Measurements from ENCODE around the gene SLC7A11. TPM values are rescaled to one million over a fixed set of nuclear protein-coding genes. Genes with fewer than 3 reads are reported as not detected.

Gene SLC7A11
- total and polyA plus RNA-seq, 2 donors (not counting 1 experiment from before 2014, with no cell fraction given): 9.6 to 74.8 TPM

GRCh38 chr4:138266948-138267347, 24.8 kb upstream of the SLC7A11 start:
- Histone ChIP-seq H3K9me3 (ENCODE audit: control insufficient read depth, insufficient read depth, low read depth, low read length) (no peaks in the 10 kb centered on the region), H3K4me3 (replicated peaks in 1 of 4; ENCODE audit: control extremely low read depth in 1 of 4, insufficient read depth in 1 of 4, low read depth in 3 of 4, low read length in 4 of 4) (no peak overlapping the region), H3K79me2 (ENCODE audit: control insufficient read depth, insufficient read depth, low read length) (no peaks in the 10 kb centered on the region), H3K36me3 (ENCODE audit: control insufficient read depth, insufficient read depth, low read length) (no peaks in the 10 kb centered on the region), H3K4me1 (ENCODE audit: control insufficient read depth, extremely low read depth, insufficient read depth, low read length) (no peaks in the 10 kb centered on the region), H3K27me3 (ENCODE audit: control insufficient read depth, insufficient read depth, low read length) (no peaks in the 10 kb centered on the region), H4K20me1 (ENCODE audit: control insufficient read depth, extremely low read depth, insufficient read depth, low read length) (no peaks in the 10 kb centered on the region), H3K4me2 (ENCODE audit: extremely low read depth, insufficient read depth, low read length) (no peak overlapping the region), H2AFZ (ENCODE audit: low read length) (no peak overlapping the region), H3K27ac (ENCODE audit: insufficient read depth, low read length) (no peak overlapping the region), H3K9ac (ENCODE audit: insufficient read depth, low read length) (no peak overlapping the region)
- no peak for TF ChIP-seq EZH2 (IDR thresholded peaks at IDR 0.05; ENCODE audit: low read length, missing control alignments)
- no peak for TF ChIP-seq CTCF (conservative IDR thresholded peaks at IDR 0.05 in 1 of 2, IDR thresholded peaks at IDR 0.05 in 1 of 2; ENCODE audit: low read depth in 1 of 2, low read length in 2 of 2)
- no peak for DNase-seq (ENCODE audit: low read depth in 2 of 2)

- Histone ChIP-seq H4K20me1 (ENCODE audit: control insufficient read depth, extremely low read depth, insufficient read depth, low read length) (no peaks in the 10 kb centered on the region), H3K4me2 (ENCODE audit: extremely low read depth, insufficient read depth, low read length) (peak overlapping the region; percentile 26), H3K9me3 (ENCODE audit: control insufficient read depth, insufficient read depth, low read depth, low read length) (no peaks in the 10 kb centered on the region), H3K4me3 (replicated peaks in 1 of 4; ENCODE audit: control extremely low read depth in 1 of 4, insufficient read depth in 1 of 4, low read depth in 3 of 4, low read length in 4 of 4) (no peak overlapping the region), H3K36me3 (ENCODE audit: control insufficient read depth, insufficient read depth, low read length) (no peaks in the 10 kb centered on the region), H2AFZ (ENCODE audit: low read length) (no peak overlapping the region), H3K79me2 (ENCODE audit: control insufficient read depth, insufficient read depth, low read length) (no peaks in the 10 kb centered on the region), H3K27me3 (ENCODE audit: control insufficient read depth, insufficient read depth, low read length) (no peaks in the 10 kb centered on the region), H3K27ac (ENCODE audit: insufficient read depth, low read length) (no peak overlapping the region), H3K9ac (ENCODE audit: insufficient read depth, low read length) (no peak overlapping the region), H3K4me1 (ENCODE audit: control insufficient read depth, extremely low read depth, insufficient read depth, low read length) (no peaks in the 10 kb centered on the region)
- TF ChIP-seq EZH2 (IDR thresholded peaks at IDR 0.05; ENCODE audit: low read length, missing control alignments): no peak
- no peak for TF ChIP-seq CTCF (conservative IDR thresholded peaks at IDR 0.05 in 1 of 2, IDR thresholded peaks at IDR 0.05 in 1 of 2; ENCODE audit: low read depth in 1 of 2, low read length in 2 of 2)
- peak; percentile 21 to 30 for DNase-seq (ENCODE audit: low read depth in 2 of 2)
Observed at GRCh38 chr4:138263247-138263816, 21.2 kb upstream of the SLC7A11 start.

- Histone ChIP-seq H3K4me2 (ENCODE audit: extremely low read depth, insufficient read depth, low read length) (no peak overlapping the region), H3K36me3 (ENCODE audit: control insufficient read depth, insufficient read depth, low read length) (no peaks in the 10 kb centered on the region), H3K27ac (ENCODE audit: insufficient read depth, low read length) (no peak overlapping the region), H3K9ac (ENCODE audit: insufficient read depth, low read length) (no peak overlapping the region), H3K9me3 (ENCODE audit: control insufficient read depth, insufficient read depth, low read depth, low read length) (no peaks in the 10 kb centered on the region), H3K27me3 (ENCODE audit: control insufficient read depth, insufficient read depth, low read length) (no peaks in the 10 kb centered on the region), H3K4me1 (ENCODE audit: control insufficient read depth, extremely low read depth, insufficient read depth, low read length) (no peaks in the 10 kb centered on the region), H3K4me3 (replicated peaks in 1 of 4; ENCODE audit: control extremely low read depth in 1 of 4, insufficient read depth in 1 of 4, low read depth in 3 of 4, low read length in 4 of 4) (no peak overlapping the region), H4K20me1 (ENCODE audit: control insufficient read depth, extremely low read depth, insufficient read depth, low read length) (no peaks in the 10 kb centered on the region), H2AFZ (ENCODE audit: low read length) (no peak overlapping the region), H3K79me2 (ENCODE audit: control insufficient read depth, insufficient read depth, low read length) (no peaks in the 10 kb centered on the region)
- DNase-seq (ENCODE audit: low read depth in 2 of 2): no peak
- no peak for TF ChIP-seq EZH2 (IDR thresholded peaks at IDR 0.05; ENCODE audit: low read length, missing control alignments)
- no peak for TF ChIP-seq CTCF (conservative IDR thresholded peaks at IDR 0.05 in 1 of 2, IDR thresholded peaks at IDR 0.05 in 1 of 2; ENCODE audit: low read depth in 1 of 2, low read length in 2 of 2)
Observed at GRCh38 chr4:138262469-138262868, 20.3 kb upstream of the SLC7A11 start.
